ENCODE measurements around the gene PPP1R13B.

GRCh38 chr14:103889313-103890051 lies 42.1 kb upstream of the PPP1R13B start:
- TF ChIP-seq POLR2A (IDR thresholded peaks at IDR 0.05): no peak
- TF ChIP-seq, protein P1, sequence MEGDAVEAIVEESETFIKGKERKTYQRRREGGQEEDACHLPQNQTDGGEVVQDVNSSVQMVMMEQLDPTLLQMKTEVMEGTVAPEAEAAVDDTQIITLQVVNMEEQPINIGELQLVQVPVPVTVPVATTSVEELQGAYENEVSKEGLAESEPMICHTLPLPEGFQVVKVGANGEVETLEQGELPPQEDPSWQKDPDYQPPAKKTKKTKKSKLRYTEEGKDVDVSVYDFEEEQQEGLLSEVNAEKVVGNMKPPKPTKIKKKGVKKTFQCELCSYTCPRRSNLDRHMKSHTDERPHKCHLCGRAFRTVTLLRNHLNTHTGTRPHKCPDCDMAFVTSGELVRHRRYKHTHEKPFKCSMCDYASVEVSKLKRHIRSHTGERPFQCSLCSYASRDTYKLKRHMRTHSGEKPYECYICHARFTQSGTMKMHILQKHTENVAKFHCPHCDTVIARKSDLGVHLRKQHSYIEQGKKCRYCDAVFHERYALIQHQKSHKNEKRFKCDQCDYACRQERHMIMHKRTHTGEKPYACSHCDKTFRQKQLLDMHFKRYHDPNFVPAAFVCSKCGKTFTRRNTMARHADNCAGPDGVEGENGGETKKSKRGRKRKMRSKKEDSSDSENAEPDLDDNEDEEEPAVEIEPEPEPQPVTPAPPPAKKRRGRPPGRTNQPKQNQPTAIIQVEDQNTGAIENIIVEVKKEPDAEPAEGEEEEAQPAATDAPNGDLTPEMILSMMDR (IDR thresholded peaks at IDR 0.05 in 4 of 5, conservative IDR thresholded peaks at IDR 0.05 in 1 of 5): no peak
